Lung (tissue), 12 donors: ENCODE data around the gene MAN2A1. TPM values are rescaled to one million over a fixed set of nuclear protein-coding genes. Genes with fewer than 3 reads are reported as not detected.

Source experiments
- ATAC-seq: fragments of 200-7000 bp; cut with Tn5 transposase; one replicate; pipeline ENCODE4 v1.9.1; 2020; ENCODE audit warnings: moderate number of reproducible peaks; ENCODE audit not compliant: insufficient read depth, low FRiP score
- DNase-seq, 3 donors: peaks; one replicate each; pipeline ENCODE4 v3.0.0-alpha.2; 2013 to 2017
- H3K27ac ChIP-seq, 2 donors: one replicate each; pipeline ENCODE4 v1.5.1; 2013; ENCODE audit warnings: mild to moderate bottlenecking in 2 of 2, moderate library complexity in 2 of 2, control low read depth in 1 of 2, inconsistent platforms in 1 of 2, low read depth in 1 of 2, low read length in 1 of 2
- H3K27me3 ChIP-seq, 3 donors: one replicate each; pipeline ENCODE4 v1.5.1; 2013; ENCODE audit warnings: low read length in 2 of 3; ENCODE audit not compliant: control insufficient read depth in 3 of 3, insufficient read depth in 3 of 3
- H3K36me3 ChIP-seq, 4 donors: one replicate each; pipeline ENCODE4 v1.5.1; 2013; ENCODE audit warnings: low read length in 4 of 4, mild to moderate bottlenecking in 1 of 4, moderate library complexity in 1 of 4; ENCODE audit not compliant: control insufficient read depth in 4 of 4, insufficient read depth in 4 of 4
- H3K4me1 ChIP-seq, 5 donors: one replicate each; pipeline ENCODE4 v1.5.1; 2013; ENCODE audit warnings: low read length in 5 of 5, mild to moderate bottlenecking in 2 of 5, moderate library complexity in 1 of 5; ENCODE audit not compliant: control insufficient read depth in 5 of 5, insufficient read depth in 5 of 5
- H3K4me3 ChIP-seq: one replicate; pipeline ENCODE4 v1.5.1; 2013; ENCODE audit warnings: mild to moderate bottlenecking, control low read depth, moderate library complexity
- H3K9ac ChIP-seq, 2 donors: one replicate each; pipeline ENCODE4 v1.5.1; 2013; ENCODE audit warnings: low read length in 2 of 2, control low read depth in 1 of 2; ENCODE audit not compliant: insufficient read depth in 1 of 2
- H3K9me3 ChIP-seq, 4 donors: one replicate each; pipeline ENCODE4 v1.5.1; 2013; ENCODE audit warnings: low read length in 3 of 4, mild to moderate bottlenecking in 1 of 4, moderate library complexity in 1 of 4; ENCODE audit not compliant: control insufficient read depth in 4 of 4, insufficient read depth in 3 of 4
- CTCF ChIP-seq: IDR thresholded peaks from 2 replicates; pipeline ENCODE4 v1.5.1; 2012; ENCODE audit warnings: mild to moderate bottlenecking; ENCODE audit errors: control extremely low read depth, extremely low read depth
- WGBS, 2 donors: extraction: QIAGEN DNeasy Blood & Tissue Kit; methylation state at CpG; one replicate each; pipeline ENCODE4 v1.1.7; 2013; 5-methylcytosine and 5-hydroxymethylcytosine counted together
- polyA plus RNA-seq, 2 donors: library from polyadenylated mRNA; stranded (reverse); fragments of 200-250 nt; gene quantifications; one replicate each; pipeline ENCODE4 v1.2.1, GENCODE V29; 2013
- total RNA-seq, 2 donors: library from RNA; depleted of rRNA in 1 of 2; stranded (reverse); fragments of >200 nt in 1 of 2; gene quantifications; one replicate each; pipeline ENCODE4 v1.2.1, GENCODE V29; 2014 to 2021
- donor health status: control.
- donor health status: control.
- donor health status: Bipolar disorder and iron deficiency.
- donor health status: healthy.
- donor health status: DM: yes; HTN: yes; CAD: no.

MAN2A1 gene
- total and polyA plus RNA-seq, 4 donors, result 7.8 to 65.1 (median 25.3) TPM

GRCh38 chr5:109900461-109900860 is 210.7 kb downstream of the MAN2A1 start:
- Histone ChIP-seq H3K4me1 (peaks cover 0 to 3% (median 0%) of the 10 kb centered on the region in 5 donors), H3K9ac (no peak overlapping the region), H3K36me3 (no peaks in the 10 kb centered on the region), H3K4me3 (no peak overlapping the region), H3K27ac (no peak overlapping the region), H3K9me3 (peaks cover 0 to 3% (median 0%) of the 10 kb centered on the region in 4 donors), H3K27me3 (no peaks in the 10 kb centered on the region)
- DNase-seq (no peak), ATAC-seq (no peak)
- WGBS, 2 donors, result 88 to 94% methylated on average over 3 of the region's 3 CpGs
- TF ChIP-seq CTCF, result no peak

- DNase-seq, result no peak
- WGBS, 2 donors, result 73 to 85% methylated on average over 3 of the region's 3 CpGs
- H3K27ac ChIP-seq, result no peak overlapping the region
- H3K36me3 ChIP-seq, result no peaks in the 10 kb centered on the region
- ATAC-seq, result no peak
- no peak overlapping the region for H3K4me3 ChIP-seq
- H3K27me3 ChIP-seq, result no peaks in the 10 kb centered on the region
- peaks cover 0 to 3% (median 0%) of the 10 kb centered on the region in 5 donors for H3K4me1 ChIP-seq
- TF ChIP-seq CTCF, result no peak
- peaks cover 0 to under 1% (median 0%) of the 10 kb centered on the region in 4 donors for H3K9me3 ChIP-seq
- H3K9ac ChIP-seq, result no peak overlapping the region
Measured at GRCh38 chr5:109900911-109901627, 211.3 kb downstream of the MAN2A1 start.

GRCh38 chr5:109901628-109901981 is 211.9 kb downstream of the MAN2A1 start:
- WGBS, 2 donors, result 68 to 90% methylated on average over 1 of the region's 1 CpG
- no peaks in the 10 kb centered on the region for H3K36me3 ChIP-seq
- H3K4me1 ChIP-seq, result peaks cover 0 to 3% (median 0%) of the 10 kb centered on the region in 5 donors
- ATAC-seq (no peak), DNase-seq (no peak)
- no peaks in the 10 kb centered on the region for H3K27me3 ChIP-seq
- no peak overlapping the region for H3K9ac ChIP-seq
- H3K4me3 ChIP-seq, result no peak overlapping the region
- H3K27ac ChIP-seq, result no peak overlapping the region
- no peak for TF ChIP-seq CTCF
- no peaks in the 10 kb centered on the region for H3K9me3 ChIP-seq

GRCh38 chr5:109903061-109903460 is 213.3 kb downstream of the MAN2A1 start:
- Histone ChIP-seq H3K27me3 (no peaks in the 10 kb centered on the region), H3K9me3 (no peaks in the 10 kb centered on the region), H3K4me1 (peaks cover 0 to 3% (median 0%) of the 10 kb centered on the region in 5 donors), H3K36me3 (no peaks in the 10 kb centered on the region), H3K9ac (no peak overlapping the region), H3K4me3 (no peak overlapping the region), H3K27ac (no peak overlapping the region)
- no peak for ATAC-seq
- 83 to 91% methylated on average over 2 of the region's 2 CpGs for WGBS, 2 donors
- no peak for TF ChIP-seq CTCF
- DNase-seq, result no peak
